GM12801 (cell line): Measurements from ENCODE around the gene C7orf33.

Experiments
- TF ChIP-seq, protein P1 (sequence below): IDR thresholded peaks from one replicate; pipeline ENCODE4 v1.5.1; 2011; ENCODE audit warnings: control low read depth; ENCODE audit not compliant: insufficient read length; ENCODE audit errors: extremely low read depth

C7orf33 gene

DNA sequence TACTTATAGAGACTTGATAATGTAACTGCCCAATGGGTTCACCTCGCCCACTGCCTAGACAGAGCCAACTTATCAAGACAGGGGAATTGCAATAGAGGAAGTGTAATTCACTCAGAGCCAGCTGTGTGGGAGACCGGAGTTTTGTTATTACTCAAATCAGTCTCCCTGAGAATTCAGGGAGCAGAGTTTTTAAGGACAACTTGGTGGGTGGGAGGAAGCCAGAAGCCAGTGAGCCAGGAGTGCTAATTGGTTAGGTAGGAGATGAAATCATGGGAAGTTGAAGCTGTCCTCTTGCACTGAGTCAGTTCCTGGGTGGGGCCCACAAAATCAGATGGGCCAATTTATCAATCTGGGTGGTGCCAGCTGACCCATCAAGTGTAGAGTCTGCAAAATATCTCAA, 20.1 kb upstream of the C7orf33 start:
- TF ChIP-seq, protein P1, sequence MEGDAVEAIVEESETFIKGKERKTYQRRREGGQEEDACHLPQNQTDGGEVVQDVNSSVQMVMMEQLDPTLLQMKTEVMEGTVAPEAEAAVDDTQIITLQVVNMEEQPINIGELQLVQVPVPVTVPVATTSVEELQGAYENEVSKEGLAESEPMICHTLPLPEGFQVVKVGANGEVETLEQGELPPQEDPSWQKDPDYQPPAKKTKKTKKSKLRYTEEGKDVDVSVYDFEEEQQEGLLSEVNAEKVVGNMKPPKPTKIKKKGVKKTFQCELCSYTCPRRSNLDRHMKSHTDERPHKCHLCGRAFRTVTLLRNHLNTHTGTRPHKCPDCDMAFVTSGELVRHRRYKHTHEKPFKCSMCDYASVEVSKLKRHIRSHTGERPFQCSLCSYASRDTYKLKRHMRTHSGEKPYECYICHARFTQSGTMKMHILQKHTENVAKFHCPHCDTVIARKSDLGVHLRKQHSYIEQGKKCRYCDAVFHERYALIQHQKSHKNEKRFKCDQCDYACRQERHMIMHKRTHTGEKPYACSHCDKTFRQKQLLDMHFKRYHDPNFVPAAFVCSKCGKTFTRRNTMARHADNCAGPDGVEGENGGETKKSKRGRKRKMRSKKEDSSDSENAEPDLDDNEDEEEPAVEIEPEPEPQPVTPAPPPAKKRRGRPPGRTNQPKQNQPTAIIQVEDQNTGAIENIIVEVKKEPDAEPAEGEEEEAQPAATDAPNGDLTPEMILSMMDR = no peak

DNA sequence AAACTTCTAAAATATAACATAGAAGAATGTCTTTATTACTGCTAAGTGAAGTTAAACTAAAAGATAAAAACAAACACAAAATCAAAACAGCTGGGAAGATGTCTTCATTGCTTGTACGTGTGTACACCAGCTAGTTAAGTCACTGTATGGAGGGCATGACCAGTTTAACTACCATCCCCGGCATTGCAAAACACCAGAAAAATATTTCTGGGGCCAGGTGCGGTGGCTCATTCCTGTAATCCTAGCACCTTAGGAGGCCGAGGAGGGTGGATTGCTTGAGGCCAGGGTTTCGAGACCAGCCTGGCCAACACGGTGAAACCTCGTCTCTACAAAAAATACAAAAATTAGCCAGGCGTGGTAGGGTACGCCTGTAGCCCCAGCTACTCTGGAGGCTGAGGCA, 19.2 kb upstream of the C7orf33 start:
- TF ChIP-seq, protein P1 = no peak

DNA sequence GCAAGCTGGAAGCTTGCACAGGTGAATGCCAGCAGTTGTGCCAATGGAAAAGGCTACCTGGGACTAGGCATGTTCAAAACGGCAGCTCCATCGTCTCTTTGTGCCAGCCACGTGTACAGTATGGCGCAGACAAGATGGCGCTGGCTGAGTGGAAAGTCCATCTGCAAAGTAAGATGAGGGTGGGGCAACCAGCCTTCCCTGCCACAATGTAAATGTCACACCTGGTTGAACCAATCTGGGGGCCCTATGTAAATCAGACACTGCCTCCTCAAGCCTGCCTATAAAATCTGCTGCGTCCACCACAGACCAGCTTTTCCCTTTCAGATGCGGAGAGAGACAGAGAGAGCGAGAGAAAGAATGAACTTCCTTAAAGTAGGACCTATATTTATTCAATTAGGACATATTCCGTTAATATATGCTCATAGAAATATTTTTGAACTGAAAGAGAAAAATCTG, 18.5 kb upstream of the C7orf33 start:
- TF ChIP-seq, protein P1 = no peak

DNA sequence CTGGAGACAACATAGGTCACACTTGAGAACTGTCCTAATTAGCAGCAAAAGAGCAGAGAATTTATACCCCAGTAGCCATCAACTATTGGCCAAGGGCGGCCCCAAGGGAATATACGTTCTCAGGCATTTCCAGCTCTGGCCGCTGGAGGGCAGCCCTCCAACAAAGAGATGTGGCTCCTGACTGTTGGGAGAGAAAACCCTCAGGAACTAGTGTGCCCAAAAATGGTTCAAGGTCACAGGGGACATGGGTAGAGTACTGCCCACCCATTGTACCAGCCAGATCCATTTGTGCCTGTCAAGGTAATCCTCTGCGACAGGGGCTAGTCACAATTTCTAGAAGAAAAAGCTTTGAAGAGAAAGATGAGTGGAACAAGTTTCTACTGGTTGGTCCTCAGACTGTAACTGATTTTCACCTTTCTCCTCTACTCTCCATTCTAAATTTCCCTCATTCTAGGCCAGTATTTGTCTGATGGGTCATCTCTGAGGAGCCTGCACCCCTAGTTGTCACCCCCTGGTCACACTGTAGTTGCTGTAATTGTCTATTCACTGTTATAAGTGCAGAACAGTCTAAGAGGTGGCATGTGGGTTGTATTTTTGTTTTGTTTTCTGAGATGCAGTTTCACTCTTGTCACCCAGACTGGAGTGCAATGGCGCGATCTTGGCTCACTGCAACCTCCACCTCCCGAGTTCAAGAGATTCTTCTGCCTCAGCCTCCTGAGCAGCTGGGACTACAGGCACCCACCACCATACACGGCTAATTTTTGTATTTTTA, 14.7 kb upstream of the C7orf33 start:
- TF ChIP-seq, protein P1 = no peak

DNA sequence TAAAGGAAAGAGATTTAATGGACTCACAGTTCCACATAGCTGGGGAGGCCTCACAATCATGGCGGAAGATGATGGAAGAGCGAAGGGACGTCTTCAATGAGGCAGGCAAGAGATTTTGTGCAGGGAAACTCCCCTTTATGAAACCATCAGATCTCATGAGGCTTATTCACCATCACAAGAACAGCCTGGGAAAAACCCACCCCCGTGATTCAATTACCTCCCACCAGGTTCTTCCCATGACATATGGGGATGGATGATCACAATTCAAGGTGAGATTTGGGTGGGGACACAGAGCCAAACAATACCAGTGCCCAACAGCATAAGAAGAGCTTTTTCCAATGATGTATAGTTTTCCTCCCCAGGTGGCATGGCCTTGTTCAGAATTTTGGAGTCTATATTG, 11.2 kb upstream of the C7orf33 start:
- TF ChIP-seq, protein P1 = no peak

DNA sequence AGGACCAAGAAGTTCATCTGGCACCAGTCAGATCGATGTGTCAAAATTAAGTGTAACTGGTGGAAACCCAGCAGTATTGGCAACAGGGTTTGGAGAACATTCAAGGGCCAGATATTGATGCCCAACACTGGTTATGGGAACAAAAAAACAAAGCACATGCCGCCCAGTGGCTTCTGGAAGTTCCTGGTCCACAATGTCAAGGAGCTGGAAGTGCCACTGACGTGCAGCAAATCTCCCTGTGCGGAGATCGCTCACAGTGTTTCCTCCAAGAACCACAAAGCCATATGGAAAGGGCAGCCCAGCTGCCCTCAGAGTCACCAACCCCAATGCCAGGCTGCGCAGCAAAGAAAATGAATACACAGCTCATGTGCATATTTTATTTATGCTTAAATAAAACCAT, 10.1 kb upstream of the C7orf33 start:
- TF ChIP-seq, protein P1 = no peak

DNA sequence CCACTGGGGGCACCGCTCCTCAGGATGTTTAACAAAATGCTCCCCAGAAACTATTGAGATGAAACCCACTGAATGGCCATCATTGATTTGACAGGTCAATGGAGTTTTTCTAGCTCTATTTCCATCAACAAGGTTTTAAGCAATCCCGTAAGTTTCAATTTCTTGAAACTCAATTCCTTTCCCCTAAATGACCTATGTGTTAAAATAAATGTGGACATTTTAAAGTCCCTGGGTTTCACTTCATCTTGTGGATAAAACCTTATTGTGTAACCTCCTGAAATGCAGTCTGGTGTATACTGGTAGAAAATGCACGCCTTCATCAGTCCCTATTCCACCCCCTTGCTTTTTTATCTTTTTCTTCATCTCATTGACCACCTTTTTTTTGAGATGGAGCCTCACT, 8.9 kb upstream of the C7orf33 start:
- TF ChIP-seq, protein P1 = no peak
